Stimulated activated CD8-positive, alpha-beta memory T cell treated with anti-CD3 and anti-CD28 coated beads, Interleukin-2, amount 100 ng/mL, for 1 hour (primary cell): ENCODE data around the gene NME4.
"Not testable (repeated sequence)": the region's sequence is repeated elsewhere in the genome, so short reads cannot be mapped to it uniquely, and the experiment has no call there.

ENCODE experiments used
- DNase-seq, 2 donors: peaks; one replicate each; pipeline ENCODE4 v3.0.0-alpha.2; 2020; ENCODE audit warnings: low read depth in 2 of 2

The NME4 gene

DNA sequence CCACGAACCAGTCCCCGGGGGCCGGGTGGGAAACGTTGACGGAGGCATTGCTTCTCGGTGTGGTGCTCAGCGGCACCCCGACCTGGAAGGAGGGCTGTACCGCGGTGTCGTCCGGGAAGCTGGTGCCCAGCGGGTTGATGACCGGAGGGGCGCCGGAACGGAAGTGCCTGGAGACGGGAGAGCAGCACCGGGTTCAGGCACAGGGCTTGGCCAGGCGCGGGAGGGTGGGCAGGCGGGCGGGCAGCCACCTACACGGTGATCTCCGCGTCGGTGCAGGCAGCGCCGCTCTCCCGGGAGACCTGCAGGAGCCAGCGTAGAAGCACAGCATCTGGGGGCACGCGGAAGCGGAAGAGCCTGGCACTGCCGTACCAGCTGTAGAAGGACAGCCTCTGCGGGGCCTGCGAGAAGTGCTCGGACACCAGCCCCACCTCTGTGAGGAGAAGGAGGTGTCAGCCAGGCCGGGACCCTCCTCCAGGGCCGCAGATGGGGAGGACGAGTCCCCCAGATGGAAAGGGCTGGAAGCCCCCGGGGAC, 19.5 kb upstream of the NME4 start:
- DNase-seq, result no peak

DNA sequence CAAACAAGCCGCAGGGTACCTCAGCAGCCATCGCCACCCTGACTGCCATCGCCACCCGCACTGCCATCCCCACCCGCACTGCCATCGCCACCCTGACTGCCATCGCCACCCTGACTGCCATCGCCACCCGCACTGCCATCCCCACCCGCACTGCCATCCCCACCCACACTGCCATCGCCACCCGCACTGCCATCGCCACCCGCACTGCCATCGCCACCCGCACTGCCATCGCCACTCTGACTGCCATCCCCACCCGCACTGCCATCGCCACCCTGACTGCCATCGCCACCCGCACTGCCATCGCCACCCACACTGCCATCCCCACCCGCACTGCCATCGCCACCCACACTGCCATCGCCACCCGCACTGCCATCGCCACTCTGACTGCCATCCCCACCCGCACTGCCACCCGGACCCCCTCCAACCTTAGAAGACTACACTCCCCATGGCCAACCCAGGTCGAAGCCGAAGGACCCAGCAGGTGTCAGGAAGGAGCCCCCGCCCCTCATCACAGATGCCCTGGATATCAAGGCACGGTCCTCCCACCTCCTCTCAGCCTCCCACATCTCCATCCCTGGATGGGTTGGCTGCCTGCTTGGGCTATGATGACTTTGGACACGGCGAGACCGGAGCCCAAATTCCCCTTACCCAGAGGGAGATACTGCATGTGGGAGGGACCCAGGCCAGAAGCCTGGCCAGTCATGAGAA, 18.7 kb upstream of the NME4 start:
- not testable (repeated sequence) for DNase-seq

DNA sequence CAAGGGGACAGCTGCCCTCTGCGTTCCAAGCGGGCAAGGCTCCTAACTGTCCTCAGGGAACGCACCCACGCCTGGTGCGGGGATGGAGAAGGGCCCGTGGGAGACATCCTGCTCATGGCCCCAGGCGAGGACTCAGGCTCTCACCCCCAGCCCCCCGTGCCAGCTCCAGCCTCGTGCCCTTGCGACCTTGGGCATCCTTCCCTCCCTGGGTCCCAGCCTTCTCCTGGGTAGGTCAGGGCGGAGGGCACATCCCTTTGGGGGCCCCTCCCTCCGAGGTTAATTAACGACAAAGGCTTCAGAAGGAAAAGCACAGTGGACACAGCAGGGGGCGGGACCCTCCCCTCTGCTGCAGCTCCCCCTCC, 18.2 kb upstream of the NME4 start:
- DNase-seq, result no peak

DNA sequence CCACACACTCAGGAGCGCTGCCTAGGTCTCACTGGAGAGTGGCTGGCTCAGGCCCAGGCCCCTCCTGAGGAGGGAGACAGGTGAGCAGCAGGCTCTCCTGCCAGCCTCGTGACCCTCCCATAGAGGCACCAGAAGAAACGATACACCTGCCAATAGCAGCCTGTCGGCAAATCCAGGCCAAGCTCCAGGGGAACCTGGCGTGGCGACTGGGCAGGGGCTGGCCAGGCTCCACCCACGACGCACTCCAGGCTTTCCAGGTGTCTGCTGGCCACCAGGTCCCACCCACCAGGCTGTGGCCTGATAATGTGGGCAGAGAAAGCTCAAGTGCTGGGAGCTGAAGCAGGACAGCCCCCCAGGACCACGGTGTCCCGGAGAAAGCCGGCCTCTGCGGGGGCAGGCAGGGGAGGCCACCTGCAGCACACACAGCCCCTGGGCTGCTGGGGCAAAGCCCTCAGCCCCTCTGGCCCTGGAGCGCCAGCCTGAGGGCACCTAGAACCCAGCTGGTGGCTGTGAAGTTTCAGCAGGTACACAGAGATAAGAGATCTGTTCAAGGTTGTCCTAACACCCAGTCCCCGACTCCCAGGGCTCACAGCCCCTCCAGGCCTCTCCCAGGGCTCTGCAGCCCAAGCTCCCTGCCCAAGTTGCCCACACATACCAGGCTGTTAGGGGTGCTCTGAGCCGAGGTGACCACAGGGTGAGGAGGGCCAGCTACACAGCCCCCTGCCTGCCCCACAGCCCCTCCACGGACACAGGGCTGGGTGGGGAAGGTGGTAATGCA, 17.6 kb upstream of the NME4 start:
- no peak for DNase-seq

DNA sequence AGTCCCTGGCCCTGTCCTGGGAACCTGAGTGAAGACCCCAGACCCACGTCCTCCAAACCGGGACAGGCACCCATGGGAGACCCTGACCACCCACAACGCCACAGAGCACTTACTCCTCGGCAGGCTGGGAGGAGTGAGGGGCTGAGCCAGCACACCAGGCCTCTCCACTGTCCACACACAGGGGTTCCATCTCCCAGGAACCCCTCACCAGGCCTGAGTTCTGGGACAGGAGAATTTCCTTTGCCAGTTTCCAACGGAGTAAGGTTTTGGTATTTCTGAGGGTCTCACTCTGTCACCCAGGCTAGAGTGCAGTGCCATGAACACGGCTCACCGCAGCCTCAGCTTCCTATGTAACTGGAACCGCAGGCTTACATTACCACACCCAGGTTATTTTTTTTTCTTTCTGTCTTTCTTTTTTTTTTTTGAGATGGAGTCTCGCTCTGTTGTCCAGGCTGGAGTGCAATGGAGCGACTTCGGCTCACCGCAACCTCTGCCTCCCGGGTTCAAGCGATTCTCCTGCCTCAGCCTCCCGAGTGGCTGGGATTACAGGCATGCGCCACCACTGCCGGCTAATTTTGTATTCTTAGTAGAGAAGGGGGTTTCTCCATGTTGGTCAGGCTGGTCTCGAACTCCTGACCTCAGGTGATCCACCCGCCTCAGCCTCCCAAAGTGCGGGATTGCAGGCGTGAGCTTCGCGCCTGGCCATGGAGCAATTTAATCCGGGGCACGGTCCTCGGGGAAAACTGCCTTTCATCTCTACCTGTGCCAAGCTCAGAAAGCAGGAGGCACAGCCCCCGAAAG, 16.8 kb upstream of the NME4 start:
- DNase-seq, result no peak

DNA sequence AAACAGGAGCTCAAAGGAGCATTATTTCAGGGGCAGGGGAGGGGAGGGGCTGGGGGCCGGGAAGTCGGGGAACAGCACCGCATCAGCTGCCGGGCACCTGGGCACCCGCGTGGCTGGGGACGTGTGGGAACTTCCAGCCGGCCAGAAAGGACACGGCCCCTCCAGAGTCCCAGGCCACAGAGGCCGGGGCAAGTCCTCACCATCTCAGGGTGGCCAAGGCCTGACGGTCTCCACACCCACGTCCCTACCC, 16.3 kb upstream of the NME4 start:
- no peak for DNase-seq

DNA sequence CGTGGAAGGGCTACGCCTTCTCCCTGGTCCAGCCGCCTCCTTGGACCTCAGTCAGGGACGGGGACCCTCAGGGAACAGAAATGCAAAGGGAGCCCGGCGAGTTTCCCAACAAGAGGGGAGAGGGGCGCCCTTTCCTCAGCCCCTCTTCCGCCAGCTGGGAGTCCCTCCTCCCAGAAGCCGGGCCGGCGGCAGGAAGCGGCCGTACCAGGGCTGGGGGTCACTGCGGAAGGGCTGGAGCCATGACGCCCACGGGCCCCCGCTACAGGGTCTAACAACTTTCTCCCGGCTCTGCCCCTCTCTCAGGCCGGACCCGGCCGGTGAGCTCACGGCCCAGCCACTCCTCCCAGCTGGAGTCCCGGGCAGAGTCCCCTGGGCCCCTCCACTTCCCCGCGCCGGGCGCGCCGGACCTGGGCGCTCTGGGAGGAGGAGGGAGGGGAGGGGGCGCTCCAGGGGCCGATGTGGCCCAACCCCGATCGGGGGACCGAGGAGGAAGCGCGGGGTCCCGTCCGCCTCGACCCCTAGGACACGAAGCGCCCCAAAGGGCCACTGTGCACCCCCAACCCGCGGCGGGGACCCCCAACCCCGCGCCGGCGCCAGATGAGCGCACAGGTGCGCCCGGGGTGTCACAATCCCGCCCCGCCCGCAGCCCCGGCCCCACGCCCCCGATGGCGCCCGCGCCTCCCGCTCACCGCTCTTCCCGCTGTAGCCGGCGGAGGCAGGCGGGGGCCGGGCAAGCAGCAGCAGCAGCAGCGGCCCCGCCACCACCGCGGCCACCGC, 15.8 kb upstream of the NME4 start:
- no peak for DNase-seq

DNA sequence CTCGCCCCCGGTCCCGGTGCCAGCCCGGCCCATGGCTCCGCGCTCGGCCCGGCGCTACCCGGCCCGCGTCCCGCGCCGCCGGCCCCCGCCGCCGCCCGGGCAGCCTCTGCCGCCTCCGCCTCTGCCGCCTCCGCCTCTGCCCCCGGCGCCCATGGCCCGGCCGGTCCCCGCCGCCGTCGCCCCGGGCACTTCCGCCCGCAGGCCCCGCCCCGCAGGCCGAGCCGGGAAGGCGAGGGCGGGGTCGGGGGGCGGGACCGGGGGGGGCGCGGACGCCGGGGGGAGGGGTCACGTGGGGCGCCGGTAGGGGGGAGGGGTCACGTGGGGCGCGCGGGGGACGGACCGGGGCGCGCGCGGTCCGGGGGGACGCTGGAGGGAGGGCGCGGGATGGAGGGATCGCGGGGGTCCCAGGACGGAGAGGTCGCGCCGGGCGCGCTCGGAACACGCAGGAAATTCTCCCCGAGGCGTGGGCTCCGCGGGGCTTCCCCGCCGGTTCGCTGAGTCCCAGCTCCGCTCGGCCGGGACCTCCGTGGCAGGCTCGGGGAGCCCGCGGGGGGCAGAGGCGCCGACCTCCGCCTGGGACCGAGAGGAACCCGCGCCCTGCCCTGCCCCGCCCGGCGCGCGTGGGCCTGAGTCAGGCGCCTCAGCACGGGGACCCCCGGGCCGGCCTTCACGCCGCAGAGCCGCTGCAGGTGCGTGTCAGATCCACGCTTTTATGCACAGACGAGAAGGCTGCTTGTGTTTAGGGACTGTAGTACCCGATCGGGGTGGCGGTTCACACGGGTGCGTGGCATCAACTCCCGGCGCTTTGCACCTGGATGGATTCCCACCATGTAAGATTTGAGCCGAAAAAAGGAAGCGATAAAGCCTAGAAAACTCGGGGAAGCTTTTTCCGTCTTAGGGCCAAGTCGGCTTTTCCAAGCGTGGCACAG, 14.9 kb upstream of the NME4 start, which contains the start of gene PGAP6:
Gene PGAP6, minus strand, starts transcription at position 190 of the 929 bp plus-strand sequence. Its CDS starts 157 bp downstream, at position 33.
- DNase-seq, result peak; percentile 32 to 60

DNA sequence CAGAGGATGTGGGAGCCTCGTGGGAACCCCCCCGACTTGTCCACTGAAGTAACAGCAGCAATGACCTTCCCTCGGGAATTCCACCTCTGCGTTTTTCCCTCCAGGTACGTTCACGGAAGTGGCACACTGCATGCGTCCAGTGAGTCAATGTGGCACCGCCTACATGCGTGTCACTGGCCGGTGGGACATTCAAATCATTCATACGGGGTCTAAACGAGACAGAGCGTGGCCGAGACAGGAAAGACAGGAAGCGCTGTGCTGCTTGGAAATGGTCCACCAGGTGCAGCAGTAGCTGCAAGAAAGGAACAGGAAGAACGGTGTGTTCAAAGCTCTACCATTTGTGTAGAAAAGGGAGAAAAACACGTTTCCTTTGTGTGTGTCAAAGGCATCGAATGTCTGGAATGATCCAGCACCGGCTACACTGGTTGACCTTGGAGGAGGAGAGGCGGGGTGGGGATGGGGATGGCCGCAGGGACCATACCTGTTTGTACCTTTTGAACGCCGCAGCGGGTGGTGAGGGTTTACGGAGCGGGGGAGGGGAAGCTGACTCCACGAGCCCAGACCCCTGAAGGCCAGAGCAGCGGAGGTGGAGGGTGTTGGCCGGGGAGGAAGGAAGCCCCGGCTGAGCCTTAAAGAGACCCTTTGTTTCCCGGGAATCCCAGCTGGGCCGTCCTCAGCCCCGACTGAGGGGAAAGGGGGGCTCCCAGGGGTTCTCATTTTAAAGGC, 13.5 kb upstream of the NME4 start:
- no peak for DNase-seq

DNA sequence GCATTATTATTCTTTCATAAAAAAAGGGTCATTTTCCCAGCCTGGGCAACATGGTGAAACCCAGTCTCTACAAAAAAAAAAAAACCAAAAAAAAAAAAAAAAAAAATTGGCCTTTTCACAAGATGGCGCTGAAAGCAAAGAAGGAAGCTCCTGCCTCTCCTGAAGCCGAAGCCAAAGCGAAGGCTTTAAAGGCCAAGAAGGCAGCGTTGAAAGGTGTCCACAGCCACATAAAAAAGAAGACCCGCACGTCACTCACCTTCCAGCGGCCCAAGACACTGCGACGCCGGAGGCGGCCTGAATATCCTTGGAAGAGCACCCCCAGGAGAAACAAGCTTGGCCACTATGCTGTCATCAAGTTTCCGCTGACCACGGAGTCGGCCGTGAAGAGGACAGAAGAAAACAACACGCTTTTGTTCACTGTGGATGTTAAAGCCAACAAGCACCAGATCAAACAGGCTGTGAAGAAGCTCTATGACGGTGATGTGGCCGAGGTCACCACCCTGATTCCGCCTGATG, 10.3 kb upstream of the NME4 start:
- no peak for DNase-seq

DNA sequence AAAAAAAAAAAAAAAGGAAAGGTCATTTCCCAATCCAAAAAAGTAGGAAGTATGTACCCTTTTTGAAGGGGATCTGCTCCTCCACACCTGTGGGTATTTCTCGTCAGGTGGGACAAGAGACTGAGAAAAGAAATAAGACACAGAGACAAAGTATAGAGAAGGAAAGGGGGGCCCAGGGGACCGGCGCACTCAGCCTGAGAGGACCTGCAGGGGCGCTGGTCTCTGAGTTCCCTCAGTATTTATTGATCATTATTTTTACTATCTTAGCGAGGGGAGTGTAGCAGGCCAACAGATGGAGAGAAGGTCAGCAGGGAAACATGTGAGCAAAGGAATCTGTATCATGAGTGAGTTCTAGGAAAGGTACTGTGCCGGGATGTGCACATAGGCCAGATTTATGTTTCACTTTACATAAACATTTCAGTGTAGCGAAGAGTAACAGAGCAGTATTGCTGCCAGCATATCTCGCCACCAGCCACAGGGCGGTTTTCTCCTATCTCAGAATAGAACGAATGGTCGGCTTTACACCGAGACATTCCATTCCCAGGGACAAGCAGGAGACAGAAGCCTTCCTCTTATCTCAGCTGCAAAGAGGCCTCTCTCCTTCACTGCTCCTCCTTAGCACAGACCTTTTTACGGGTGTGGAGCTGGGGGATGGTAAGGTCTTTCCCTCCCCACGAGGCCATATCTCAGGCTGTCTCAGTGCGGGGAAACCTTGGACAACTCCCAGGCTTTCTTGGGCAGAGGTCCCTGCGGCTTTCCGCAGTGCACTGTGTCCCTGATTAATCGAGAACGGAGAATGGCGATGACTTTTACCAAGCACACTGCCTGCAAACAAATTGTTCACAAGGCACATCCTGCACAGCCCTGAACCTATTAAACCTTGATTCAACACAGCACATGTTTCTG, 9.0 kb upstream of the NME4 start:
- not testable (repeated sequence) for DNase-seq

DNA sequence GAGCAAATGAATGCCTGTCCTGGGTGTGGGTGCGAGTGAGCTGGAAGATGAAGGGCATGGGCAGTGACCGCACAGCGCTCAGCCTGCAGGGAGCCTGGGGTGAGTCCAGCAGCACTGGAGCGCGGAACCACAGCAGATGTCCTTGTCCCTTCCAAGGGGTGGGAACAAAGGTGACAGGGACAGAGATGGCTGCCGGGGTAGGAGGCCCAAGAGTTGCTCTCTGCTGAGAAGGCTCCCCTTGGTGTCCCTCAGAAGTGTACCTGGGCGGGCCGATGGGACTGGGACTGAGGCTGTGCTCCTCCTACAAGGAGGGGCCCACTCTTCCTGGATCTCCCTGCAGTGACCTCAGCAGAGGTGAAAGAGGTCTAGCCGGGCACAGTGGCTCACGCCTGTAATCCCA, 7.6 kb upstream of the NME4 start:
- no peak for DNase-seq

DNA sequence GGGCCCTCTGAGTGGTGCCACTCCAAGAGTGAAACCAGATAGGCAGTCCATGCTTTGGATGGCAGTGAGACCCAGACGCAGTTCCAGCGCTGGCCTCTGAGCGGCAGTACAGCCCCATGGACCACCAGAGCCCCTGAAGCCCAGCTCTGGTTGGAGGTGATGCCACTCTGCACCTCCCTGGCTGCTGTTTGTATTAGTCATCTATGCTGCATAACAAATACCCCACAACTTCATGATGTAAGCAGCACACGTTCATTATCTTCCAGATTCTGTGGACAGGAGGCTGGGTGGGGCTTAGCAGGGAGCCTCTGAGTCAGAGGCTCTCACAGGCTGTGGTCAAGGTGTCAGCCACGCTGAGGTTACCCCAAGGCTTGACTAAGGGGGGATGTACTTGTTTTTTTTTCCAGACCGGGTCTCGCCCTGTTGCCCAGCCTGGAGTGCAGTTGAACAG, 5.1 kb upstream of the NME4 start:
- peak; percentile 51 to 74 for DNase-seq

DNA sequence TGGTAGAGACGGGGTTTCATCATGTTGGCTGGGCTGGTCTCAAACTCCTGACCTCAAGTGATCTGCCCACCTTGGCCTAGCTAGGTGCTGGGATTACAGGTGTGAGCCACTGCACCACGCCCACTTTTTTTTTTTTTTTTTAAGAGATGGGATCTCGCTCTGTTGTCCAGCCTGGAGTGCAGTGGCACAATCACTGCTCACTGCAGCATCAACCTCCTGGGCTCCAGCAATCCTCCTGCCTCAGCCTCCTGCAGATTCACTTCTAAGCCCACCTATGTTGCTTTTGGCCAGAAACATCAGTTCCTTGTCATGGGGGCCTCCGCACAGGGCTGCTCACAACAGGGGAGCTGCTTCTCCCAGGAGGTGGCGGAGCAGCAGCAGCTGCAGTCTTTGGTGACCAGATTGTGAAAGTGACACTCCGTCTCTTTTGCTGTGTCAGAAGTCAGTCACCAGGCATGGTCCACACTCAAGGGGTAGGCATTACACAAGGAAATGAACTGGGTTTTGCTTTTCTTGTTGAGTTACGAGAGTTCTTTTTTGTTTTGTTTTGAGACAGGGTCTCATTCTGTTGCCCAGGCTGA, 4.5 kb upstream of the NME4 start:
- no peak for DNase-seq

DNA sequence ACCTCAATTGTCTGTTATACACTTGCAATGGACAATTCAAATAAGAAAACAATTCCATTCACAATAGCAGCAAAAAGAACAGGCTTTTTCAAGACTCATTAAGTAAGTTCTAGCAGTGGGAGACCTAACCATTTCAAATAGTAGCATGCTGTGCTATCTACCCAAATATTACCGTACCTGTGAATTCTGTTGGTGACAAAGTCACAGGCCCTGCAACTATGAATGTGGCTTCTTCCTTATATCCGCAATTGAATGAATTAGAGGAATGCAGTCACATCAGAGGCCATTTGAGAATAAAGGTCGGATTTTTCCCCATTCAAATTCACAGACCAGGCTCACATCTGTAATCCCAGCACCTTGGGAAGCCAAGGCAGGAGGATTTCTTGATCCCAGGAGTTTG, 800 bp upstream of the NME4 start:
- no peak for DNase-seq

DNA sequence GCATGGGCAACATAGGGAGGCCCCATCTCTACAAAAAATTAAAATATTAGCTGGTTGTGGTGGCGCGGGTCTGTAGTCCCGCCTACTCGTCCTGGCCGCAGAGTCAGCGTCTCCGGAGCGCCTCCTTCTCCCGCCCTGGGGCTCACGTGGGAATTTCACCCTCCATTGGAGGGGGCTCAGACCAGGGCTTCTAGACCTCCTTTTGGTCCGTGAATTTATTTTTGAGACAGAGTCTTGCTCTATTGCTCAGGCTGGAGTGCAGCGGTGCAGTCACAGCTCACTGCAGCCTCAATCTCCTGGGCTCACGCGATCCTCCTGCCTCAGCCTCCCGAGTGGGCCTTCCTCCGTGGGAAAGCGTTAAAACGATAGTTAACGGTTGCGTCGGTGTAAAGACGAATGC, 394 bp upstream of the NME4 start:
- no peak for DNase-seq

DNA sequence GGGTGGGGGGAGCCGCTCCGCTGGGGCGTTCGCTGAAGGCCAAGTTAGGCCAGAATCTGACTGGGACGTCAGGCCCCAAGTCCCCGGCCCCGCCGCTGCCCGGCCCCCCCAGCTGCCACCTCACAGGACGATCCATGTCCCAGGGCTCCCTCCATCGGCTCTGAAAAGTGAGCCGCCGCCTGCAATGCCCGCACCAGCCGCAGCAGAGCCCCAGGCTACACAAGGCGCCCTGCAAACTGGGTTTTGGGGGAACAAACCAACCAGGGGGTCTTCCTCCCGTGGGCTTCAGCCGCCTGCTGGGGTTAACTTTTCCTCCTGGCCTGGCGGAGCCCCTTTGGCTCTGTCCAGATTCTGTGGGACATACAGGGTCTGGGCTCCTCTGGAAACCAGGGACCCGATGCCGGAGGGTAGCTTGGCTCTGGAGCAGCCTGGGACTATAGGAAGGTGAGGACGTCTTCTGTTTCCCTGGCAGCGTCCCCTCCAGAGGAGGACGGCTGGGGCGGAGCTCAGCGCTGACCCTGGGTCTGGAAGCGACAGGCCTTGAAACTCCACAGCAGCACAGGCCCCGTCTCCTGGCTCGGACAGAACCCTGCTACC, 835 bp downstream of the NME4 start:
- DNase-seq, result no peak
